ENCODE data around the gene SUPT20H. TPM values are rescaled to one million over a fixed set of nuclear protein-coding genes. Genes with fewer than 3 reads are reported as not detected.

SUPT20H gene
- total RNA-seq, 1 donor from 2014 or later = 34.8 TPM

DNA sequence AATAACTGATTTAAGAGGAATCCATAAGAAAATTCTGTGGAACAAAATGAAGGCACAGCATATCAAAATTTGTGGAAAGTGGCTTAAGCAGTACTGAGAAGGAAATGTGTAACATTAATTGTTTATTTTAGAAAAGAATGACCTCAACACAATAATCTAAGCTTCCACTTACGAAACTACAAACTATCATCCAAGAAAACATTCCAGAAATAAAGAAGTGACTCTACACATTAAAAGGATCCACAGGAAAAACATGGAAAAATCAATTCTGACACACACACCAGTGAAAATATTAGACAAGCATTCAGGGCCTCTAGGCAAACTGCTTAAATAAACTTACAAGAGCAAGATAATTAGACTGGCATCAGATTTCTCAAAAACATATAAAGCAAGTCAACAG, 44.9 kb downstream of the SUPT20H start:
- DNase-seq (no peak), ATAC-seq (no peak)
- intact Hi-C loops (cut with micrococcal nuclease) = no loop called here

DNA sequence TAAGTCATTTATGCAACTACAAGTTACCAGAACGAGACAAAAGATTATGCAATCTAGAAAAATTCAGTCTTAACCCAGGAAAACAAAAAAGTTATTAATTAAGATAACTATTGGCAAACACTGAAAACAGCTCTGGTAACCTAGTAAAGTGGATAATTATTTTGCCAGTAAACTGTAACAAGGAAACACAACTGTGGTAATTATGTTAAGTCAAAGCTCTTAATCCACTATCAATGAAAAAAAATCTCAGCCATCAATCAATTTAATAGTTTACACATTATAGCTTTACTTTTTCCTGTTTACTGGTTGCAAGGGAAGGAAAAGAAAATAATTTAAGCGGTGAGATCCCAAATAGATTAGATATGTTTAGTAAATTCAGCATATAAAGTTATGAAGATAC, 47.7 kb downstream of the SUPT20H start:
- no peak for DNase-seq
- intact Hi-C loops (cut with micrococcal nuclease) = loop anchor here (1.0 kb wide), 1 partner anchor 12 kb away; no protein-coding TSS in a partner anchor
- ATAC-seq = no peak

- DNase-seq (no peak), ATAC-seq (no peak)
- intact Hi-C loops (cut with micrococcal nuclease) = no loop called here
Measured at GRCh38 chr13:37011002-37011401, 48.5 kb downstream of the SUPT20H start.

DNA sequence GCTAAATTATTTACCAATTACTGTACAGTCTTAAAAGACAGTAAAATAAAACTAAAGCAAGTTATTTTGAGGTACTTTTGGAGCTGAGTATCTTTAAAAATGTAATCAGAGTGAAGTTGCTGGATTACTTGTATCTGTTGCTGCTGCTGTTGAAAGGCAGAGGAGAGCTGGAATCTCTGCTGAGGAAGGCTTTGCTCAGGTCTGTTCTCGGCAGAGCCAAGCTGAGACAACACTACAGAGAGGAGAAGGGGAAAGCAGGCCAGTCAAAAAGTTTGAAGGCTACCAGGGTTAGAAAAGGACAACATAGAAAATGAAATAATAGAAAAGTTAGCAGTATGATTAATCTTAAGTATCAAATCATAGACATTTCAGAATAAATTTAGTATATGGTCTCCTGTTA, 49.1 kb downstream of the SUPT20H start:
- ATAC-seq (no peak), DNase-seq (no peak)
- intact Hi-C loops (cut with micrococcal nuclease) = no loop called here

DNA sequence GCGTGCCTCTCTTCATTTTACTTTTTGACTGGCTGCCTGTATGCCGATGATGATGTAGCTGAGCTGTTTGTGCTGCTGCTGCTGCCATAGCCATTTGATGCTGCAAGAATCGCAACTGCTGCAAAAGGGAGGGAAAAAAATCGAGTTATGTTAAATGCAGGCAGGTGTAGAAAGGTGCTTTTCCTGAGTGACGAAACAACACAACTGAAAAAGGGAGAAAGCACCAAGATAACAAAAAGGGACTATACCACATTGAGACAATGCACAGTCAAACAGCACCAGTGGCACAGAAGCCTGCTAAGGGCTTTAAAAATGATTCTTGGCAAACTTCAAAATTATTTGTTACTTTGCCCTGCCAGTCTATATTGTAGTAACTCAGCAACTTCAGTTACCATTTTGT, 49.8 kb downstream of the SUPT20H start:
- intact Hi-C loops (cut with micrococcal nuclease) = loop anchor here (5.0 kb wide), 1 partner anchor 38 kb away; no protein-coding TSS in a partner anchor
- no peak for ATAC-seq
- DNase-seq = no peak

DNA sequence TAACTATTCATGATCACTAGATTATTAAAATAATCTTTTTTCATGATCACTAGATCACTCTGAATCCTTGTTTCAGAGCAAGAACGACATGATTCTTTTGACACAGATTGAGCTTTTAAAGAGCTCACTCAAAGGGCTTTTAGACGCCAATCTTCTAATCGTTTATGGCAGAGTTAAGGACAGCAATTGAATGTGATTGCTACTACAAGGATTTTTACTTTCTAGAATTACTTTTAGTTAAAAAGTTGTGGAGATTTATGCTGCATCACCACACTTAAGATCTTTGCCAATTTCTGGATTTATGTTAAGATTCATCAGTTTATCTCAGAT, 57.6 kb downstream of the SUPT20H start:
- ATAC-seq (no peak), DNase-seq (no peak)
- intact Hi-C loops (cut with micrococcal nuclease) = no loop called here

GRCh38 chr13:36999054-36999714, 60.3 kb downstream of the SUPT20H start, which contains the start of gene ALG5:
Gene ALG5, minus strand, starts transcription at chr13:36999340. Its CDS starts 40 bp downstream, at chr13:36999300.
- ATAC-seq = peak; percentile 93
- peak; percentile 95 for DNase-seq
- intact Hi-C loops (cut with micrococcal nuclease) = no loop called here

- intact Hi-C loops (cut with micrococcal nuclease) = no loop called here
- ATAC-seq (peak; percentile 2), DNase-seq (peak; percentile 33)
Measured at GRCh38 chr13:36998624-36999041, 60.9 kb downstream of the SUPT20H start.

DNA sequence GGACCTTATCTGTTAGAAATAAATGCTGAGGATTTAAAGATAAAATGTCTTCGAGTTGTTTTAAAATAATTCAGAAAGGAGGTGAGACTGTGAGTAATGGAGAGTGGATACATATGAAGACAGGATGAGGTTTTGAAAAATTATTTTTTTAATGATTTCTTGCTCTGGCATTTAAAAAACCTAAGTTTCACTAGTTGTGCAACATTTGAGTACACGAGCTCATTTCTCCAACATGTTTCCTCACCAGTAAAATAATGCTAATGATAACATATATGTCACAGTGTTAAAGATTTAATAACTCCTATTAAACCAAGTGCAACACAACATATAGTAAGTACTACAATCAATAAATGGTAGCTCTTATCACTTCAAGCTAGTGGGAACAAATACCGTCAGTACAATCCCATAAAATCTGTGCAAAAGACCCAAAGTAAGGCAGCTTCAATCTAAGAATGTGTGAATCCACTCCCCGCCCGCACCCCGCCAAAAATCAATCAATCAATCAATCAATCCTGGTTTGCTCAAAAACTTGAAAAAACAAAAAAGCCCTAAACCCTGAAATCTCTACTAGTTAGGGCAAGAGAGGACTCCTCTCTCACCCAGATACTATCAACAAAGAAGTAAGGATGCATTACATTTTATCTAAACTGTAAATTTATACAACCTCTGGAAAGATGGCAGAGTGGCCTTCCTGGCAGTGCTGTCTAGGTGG, 61.6 kb downstream of the SUPT20H start:
- ATAC-seq (no peak), DNase-seq (no peak)
- intact Hi-C loops (cut with micrococcal nuclease) = no loop called here

- no peak for ATAC-seq
- DNase-seq = no peak
- intact Hi-C loops (cut with micrococcal nuclease) = no loop called here
Measured at GRCh38 chr13:36992362-36992761, 67.1 kb downstream of the SUPT20H start.

- no peak for ATAC-seq
- intact Hi-C loops (cut with micrococcal nuclease) = loop anchor here (10.0 kb wide), 1 partner anchor 132 kb away; no protein-coding TSS in a partner anchor
- DNase-seq = no peak
Measured at GRCh38 chr13:36986462-36987240, 72.8 kb downstream of the SUPT20H start.

DNA sequence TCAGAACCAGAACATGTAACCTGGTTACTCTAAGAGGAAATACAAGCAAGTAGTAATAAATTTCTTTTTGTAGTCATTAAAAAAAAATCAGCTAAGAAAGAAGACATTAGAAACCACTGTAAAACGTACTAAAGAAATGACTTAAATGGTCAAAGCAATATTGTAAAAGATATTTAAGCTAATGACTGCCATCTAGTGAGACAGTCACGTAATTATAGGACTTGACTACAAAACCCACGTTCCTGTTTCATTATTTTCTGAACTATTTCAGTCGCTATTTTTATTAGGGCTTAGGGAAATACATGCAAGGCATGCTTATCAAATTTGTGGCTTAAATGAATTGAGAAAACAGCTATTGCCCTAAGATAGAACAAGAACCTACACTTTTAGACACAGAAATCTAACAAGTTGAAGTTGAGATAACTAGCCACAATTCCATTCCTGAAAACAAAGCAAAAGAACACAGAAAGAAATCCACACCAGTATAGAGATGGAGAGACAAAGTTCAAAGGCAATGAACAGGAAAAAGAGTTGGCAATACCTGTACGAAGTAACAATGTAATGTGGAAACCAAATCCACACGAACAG, 78.2 kb downstream of the SUPT20H start:
- ATAC-seq = no peak
- intact Hi-C loops (cut with micrococcal nuclease) = loop anchor here (10.0 kb wide), 1 partner anchor 126 kb away; no protein-coding TSS in a partner anchor
- DNase-seq = no peak

GRCh38 chr13:36979361-36980050, 80.0 kb downstream of the SUPT20H start:
- intact Hi-C loops (cut with micrococcal nuclease) = loop anchor here (10.0 kb wide), 2 partner anchors 125 to 555 kb away; no protein-coding TSS in a partner anchor
- no peak for ATAC-seq
- no peak for DNase-seq

DNA sequence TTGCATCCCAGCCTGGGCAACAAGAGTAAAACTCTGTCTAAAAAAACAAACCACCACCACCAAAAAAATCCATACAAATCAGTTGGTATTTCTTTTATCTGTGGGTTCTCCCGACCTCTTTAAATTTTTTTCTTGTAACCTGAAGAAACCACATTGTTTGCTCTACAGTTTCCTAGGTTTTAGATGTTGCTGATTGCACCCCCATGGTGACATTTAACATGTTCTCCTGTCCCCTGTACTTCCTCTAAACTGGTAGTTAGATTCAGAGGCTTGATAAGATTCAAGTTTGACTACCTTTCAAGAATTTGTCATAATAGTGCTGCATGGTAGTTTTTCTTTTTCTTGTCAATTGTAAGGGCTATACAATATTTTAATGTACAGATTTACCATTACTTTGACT, 84.3 kb downstream of the SUPT20H start:
- DNase-seq (no peak), ATAC-seq (no peak)
- intact Hi-C loops (cut with micrococcal nuclease) = loop anchor here (10.0 kb wide), 1 partner anchor 550 kb away; no protein-coding TSS in a partner anchor

- intact Hi-C loops (cut with micrococcal nuclease) = loop anchor here (10.0 kb wide), 1 partner anchor 549 kb away; no protein-coding TSS in a partner anchor
- no peak for DNase-seq
- ATAC-seq = no peak
Measured at GRCh38 chr13:36973621-36974295, 85.7 kb downstream of the SUPT20H start.

- ATAC-seq (no peak), DNase-seq (no peak)
- intact Hi-C loops (cut with micrococcal nuclease) = loop anchor here (10.0 kb wide), 1 partner anchor 548 kb away; no protein-coding TSS in a partner anchor
Measured at GRCh38 chr13:36973009-36973408, 86.5 kb downstream of the SUPT20H start.

- ATAC-seq = no peak
Measured at GRCh38 chr13:36966404-36966803, 93.1 kb downstream of the SUPT20H start.

GRCh38 chr13:36965767-36966166, 93.7 kb downstream of the SUPT20H start:
- no peak for ATAC-seq
- no peak for DNase-seq
- intact Hi-C loops (cut with micrococcal nuclease) = no loop called here

More at GRCh38 chr13:36966404-36966803, 93.1 kb downstream of the SUPT20H start:
- no peak for DNase-seq
- intact Hi-C loops (cut with micrococcal nuclease) = no loop called here

Data from left ventricle myocardium superior (tissue), 1 donor.